HFFc6 (cell line): ENCODE data around the gene RP2. TPM values are rescaled to one million over a fixed set of nuclear protein-coding genes. Genes with fewer than 3 reads are reported as not detected.
A peak's percentile ranks its signal among the peaks of the same experiment; 100 is the strongest.

Source experiments
- DNase-seq: peaks from one replicate; pipeline ENCODE4 v3.0.0-alpha.2; 2018
- H3K27ac Mint-ChIP-seq: 2 replicates; pipeline ENCODE4 v1.8.0; 2020; ENCODE audit warnings: mild to moderate bottlenecking, mixed read lengths
- H3K27me3 Mint-ChIP-seq: 2 replicates; pipeline ENCODE4 v1.8.0; 2021; ENCODE audit warnings: mild to moderate bottlenecking, moderate library complexity, mixed read lengths; ENCODE audit not compliant: insufficient read depth
- H3K36me3 Mint-ChIP-seq: 2 replicates; pipeline ENCODE4 v1.8.0; 2021; ENCODE audit warnings: low read depth, mixed read lengths
- H3K4me1 Mint-ChIP-seq: 2 replicates; pipeline ENCODE4 v1.8.0; 2020; ENCODE audit warnings: low read depth, mixed read lengths
- H3K4me3 Mint-ChIP-seq: 2 replicates; pipeline ENCODE4 v1.8.0; 2020; ENCODE audit warnings: mild to moderate bottlenecking, moderate library complexity, mixed read lengths
- H3K9me3 Mint-ChIP-seq: 2 replicates; pipeline ENCODE4 v1.8.0; 2020; ENCODE audit warnings: mild to moderate bottlenecking, mixed read lengths
- total RNA-seq, 6 experiments: library from RNA; stranded (reverse); fragmentation: NEBNext Ultra II Directional; extraction: Animal tissue kit (Norgen Biotek cat#: 25700); gene quantifications; 2 replicates in 1 of 6; 3 replicates in 5 of 6; pipeline ENCODE4 v1.2.3, GENCODE V29; 2021
- TF ChIP-seq, protein P1 (sequence below): fragments of 200-600 bp; sonication (generic); IDR thresholded peaks from 2 replicates; pipeline ENCODE4 v1.5.0; 2021; ENCODE audit warnings: antibody characterized with exemption, mild to moderate bottlenecking

Gene RP2
- total RNA-seq, 6 experiments from 2014 or later, result 10.7 to 12.7 (median 12.1) TPM

DNA sequence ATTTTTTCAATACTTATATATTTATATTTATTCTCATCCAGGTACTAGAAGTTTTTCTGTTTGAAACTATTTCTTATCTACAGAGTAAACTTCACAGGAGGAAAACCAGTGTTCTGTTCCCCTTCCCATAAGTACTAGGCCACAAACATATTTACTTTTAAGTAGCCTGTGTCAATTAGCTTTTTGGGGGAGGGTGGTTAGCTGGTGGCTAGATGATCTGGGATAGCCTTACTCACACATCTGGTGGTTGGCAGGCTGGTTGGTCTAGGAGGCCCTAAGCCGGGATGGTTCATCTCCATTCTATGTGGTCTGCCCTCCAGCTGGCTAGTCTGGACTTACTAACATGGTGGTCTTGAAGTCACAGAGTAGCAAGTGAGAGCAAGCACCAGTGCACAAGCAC lies 81.6 kb downstream of the RP2 start:
- no peak for DNase-seq
- Mint-ChIP-seq H3K27ac (no peak overlapping the region), H3K4me1 (peaks cover 33% of the 10 kb centered on the region), H3K36me3 (no peaks in the 10 kb centered on the region), H3K4me3 (no peak overlapping the region), H3K27me3 (no peaks in the 10 kb centered on the region), H3K9me3 (no peaks in the 10 kb centered on the region)
- TF ChIP-seq, protein P1, sequence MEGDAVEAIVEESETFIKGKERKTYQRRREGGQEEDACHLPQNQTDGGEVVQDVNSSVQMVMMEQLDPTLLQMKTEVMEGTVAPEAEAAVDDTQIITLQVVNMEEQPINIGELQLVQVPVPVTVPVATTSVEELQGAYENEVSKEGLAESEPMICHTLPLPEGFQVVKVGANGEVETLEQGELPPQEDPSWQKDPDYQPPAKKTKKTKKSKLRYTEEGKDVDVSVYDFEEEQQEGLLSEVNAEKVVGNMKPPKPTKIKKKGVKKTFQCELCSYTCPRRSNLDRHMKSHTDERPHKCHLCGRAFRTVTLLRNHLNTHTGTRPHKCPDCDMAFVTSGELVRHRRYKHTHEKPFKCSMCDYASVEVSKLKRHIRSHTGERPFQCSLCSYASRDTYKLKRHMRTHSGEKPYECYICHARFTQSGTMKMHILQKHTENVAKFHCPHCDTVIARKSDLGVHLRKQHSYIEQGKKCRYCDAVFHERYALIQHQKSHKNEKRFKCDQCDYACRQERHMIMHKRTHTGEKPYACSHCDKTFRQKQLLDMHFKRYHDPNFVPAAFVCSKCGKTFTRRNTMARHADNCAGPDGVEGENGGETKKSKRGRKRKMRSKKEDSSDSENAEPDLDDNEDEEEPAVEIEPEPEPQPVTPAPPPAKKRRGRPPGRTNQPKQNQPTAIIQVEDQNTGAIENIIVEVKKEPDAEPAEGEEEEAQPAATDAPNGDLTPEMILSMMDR, result no peak

DNA sequence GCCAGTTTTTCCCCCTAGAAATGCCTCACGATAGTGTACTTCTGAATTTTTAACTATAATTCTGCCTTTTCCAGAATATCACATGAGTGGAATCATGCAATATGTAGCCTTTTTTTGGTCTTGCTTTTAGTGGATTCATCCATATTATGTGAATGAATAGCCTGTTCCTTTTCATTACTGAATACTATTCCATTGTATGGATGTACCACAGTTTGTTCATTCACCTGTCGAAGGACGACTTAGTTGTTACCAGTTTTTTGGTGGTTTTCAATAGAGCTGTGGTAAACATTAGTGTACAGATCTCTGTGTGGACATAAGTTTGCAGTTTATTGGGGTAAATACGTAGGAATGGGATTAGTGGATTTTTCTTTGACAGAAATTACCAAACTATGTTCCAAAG lies 83.4 kb downstream of the RP2 start:
- no peak overlapping the region for H3K4me3 Mint-ChIP-seq
- TF ChIP-seq, protein P1, result no peak
- H3K4me1 Mint-ChIP-seq, result peaks cover 26% of the 10 kb centered on the region
- H3K9me3 Mint-ChIP-seq, result no peaks in the 10 kb centered on the region
- no peaks in the 10 kb centered on the region for H3K27me3 Mint-ChIP-seq
- H3K27ac Mint-ChIP-seq, result no peak overlapping the region
- no peak for DNase-seq
- no peaks in the 10 kb centered on the region for H3K36me3 Mint-ChIP-seq

DNA sequence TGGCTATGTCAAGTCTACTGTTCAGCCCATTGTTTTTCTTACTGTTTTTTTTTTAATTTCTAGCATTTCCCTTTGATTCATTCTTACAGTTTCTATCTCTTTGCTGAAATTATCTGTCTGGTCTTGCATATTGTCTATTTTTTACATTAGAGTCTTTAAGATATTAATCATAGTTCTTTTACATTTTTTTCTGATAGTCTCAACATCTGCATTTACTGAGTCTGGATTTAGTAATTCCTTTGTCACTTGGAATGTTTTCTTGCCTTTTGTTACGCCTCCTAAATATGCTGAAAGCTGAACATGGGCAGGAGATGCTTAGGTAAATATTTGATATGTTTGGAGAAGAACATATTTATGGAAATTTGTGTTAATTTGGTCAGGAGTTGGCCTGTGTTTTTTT lies 85.8 kb downstream of the RP2 start:
- H3K4me1 Mint-ChIP-seq, result peaks cover 26% of the 10 kb centered on the region
- H3K4me3 Mint-ChIP-seq, result peak overlapping the region; percentile 26; the same call in 1 of the 2 replicates
- no peaks in the 10 kb centered on the region for H3K27me3 Mint-ChIP-seq
- TF ChIP-seq, protein P1, result no peak
- no peaks in the 10 kb centered on the region for H3K36me3 Mint-ChIP-seq
- H3K9me3 Mint-ChIP-seq, result no peaks in the 10 kb centered on the region
- no peak overlapping the region for H3K27ac Mint-ChIP-seq
- no peak for DNase-seq

DNA sequence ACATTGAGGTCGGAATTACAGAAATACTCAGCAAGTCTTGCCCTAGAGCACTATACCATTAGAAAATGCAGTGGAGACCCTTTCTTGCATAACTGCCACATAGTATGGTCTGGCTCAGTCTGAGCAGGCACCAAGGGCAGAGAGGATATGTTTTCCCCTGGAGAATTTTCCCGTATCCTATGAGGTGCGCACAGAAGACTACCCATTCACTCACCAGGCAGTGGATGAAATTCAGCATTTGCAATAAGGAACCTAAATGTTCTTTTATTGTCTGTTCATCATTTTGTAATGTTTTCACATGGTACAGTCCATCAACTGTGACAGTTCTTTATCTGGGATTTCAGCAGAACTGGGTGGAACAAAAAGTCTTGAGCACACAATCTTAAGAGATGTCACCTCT lies 90.9 kb downstream of the RP2 start:
- no peak for DNase-seq
- no peaks in the 10 kb centered on the region for H3K27me3 Mint-ChIP-seq
- no peaks in the 10 kb centered on the region for H3K9me3 Mint-ChIP-seq
- no peaks in the 10 kb centered on the region for H3K36me3 Mint-ChIP-seq
- TF ChIP-seq, protein P1, result no peak
- peaks cover 19% of the 10 kb centered on the region for H3K4me1 Mint-ChIP-seq
- no peak overlapping the region for H3K4me3 Mint-ChIP-seq
- no peak overlapping the region for H3K27ac Mint-ChIP-seq

DNA sequence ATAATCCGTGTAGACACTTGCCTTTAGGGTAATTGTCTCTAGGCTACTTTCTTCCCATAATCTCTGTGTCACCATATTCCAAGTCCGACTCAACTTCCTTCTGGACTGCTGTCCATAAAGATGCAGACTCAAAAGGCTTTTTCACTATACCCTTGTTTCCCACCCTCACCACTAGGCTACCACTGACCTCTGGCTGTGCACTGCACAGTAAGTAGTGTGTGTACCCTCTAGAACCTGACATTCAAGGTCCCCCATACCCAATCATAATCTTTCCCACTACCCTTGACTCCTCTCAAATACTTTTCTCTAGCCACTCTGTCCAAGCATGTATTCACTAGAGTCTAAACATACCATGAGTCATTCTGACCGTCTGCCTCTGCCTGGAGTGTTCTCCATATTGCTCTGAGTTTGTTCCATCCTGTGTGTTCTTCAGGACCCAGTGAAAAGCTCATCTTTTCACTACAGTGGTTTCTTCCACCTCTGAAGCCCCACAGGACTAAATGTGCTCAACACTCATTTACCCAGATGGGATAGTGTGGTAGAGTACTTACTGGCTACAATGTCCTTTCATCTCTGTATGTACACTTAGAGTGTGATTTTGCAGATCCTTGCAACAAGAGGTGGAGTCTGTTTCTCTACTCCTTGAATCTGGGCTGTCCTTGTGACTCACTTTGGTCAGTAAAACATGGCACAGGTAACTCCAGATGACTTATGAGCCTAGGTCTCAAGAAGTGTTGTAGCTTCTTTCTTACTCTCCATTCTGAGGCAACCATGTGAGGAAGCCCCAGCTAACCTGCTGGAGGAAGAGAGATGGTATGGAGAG lies 92.8 kb downstream of the RP2 start:
- DNase-seq, result peak; percentile 3
- no peaks in the 10 kb centered on the region for H3K9me3 Mint-ChIP-seq
- 0 out of 2 replicates have a peak overlapping the region, but pooled peaks have one; percentile 12 for H3K4me3 Mint-ChIP-seq
- TF ChIP-seq, protein P1, result 0 out of 2 replicates have a peak, but pooled peaks have one; percentile 6
- no peaks in the 10 kb centered on the region for H3K36me3 Mint-ChIP-seq
- peak overlapping the region; percentile 54 for H3K27ac Mint-ChIP-seq
- H3K27me3 Mint-ChIP-seq, result no peaks in the 10 kb centered on the region
- H3K4me1 Mint-ChIP-seq, result peaks cover 15% of the 10 kb centered on the region

Other genes with a start within 250 kb of the RP2 start
- gene SLC9A7, start 77.9 kb upstream of the RP2 start, total RNA-seq, result 10 to 100 TPM; 41.8 to 54.1 (median 45.7) TPM
- 1 to 10 TPM; 5.1 to 7.3 (median 5.9) TPM for gene JADE3, start 75.4 kb downstream of the RP2 start, total RNA-seq
- gene RGN, start 241.4 kb downstream of the RP2 start, total RNA-seq, result 1 to 10 TPM in 2 of 6 experiments, under 1 TPM in 4; 0.46 to 2.5 (median 0.67) TPM